Sigmoid colon (tissue), 7 donors: ENCODE results near the gene C2CD4B. TPM values are rescaled to one million over a fixed set of nuclear protein-coding genes. Genes with fewer than 3 reads are reported as not detected.

Source experiments
- DNase-seq: peaks from one replicate; pipeline ENCODE4 v3.0.0-alpha.2; 2019
- H3K27ac ChIP-seq, 4 donors: fragments of 200-600 bp; sonication (generic); one replicate each; pipeline ENCODE4 v1.5.1; 2016 to 2019; ENCODE audit warnings: mild to moderate bottlenecking in 1 of 4
- H3K27me3 ChIP-seq, 3 donors: fragments of 200-600 bp; sonication (generic); one replicate each; pipeline ENCODE4 v1.5.1; 2019; ENCODE audit warnings: mild to moderate bottlenecking in 1 of 3
- H3K36me3 ChIP-seq, 4 donors: fragments of 200-600 bp; sonication (generic); one replicate each; pipeline ENCODE4 v1.5.1; 2016 to 2019
- H3K4me1 ChIP-seq, 4 donors: fragments of 200-600 bp; sonication (generic); one replicate each; pipeline ENCODE4 v1.5.1; 2017 to 2019
- H3K4me3 ChIP-seq, 4 donors: fragments of 200-600 bp; sonication (generic); one replicate each; pipeline ENCODE4 v1.5.1; 2017 to 2019; ENCODE audit warnings: mild to moderate bottlenecking in 2 of 4, moderate library complexity in 1 of 4
- H3K9me3 ChIP-seq, 4 donors: fragments of 200-600 bp in 3 of 4; sonication (generic) in 3 of 4; one replicate each; pipeline versions ENCODE4 v1.5.1 to v1.6.1; 2013 to 2019
- CTCF ChIP-seq, 4 experiments: fragments of 450-650 bp in 3 of 4; fragments of 200-600 bp in 1 of 4; IDR thresholded peaks; one replicate each; pipeline ENCODE4 v1.5.1; 2016 to 2019; ENCODE audit warnings: antibody characterized with exemption in 4 of 4, mild to moderate bottlenecking in 3 of 4, moderate library complexity in 2 of 4
- EP300 ChIP-seq, 4 donors: sonication (generic); formaldehyde crosslinking; IDR thresholded peaks; one replicate each; pipeline ENCODE4 v1.6.1; 2017; ENCODE audit warnings: antibody characterized with exemption in 4 of 4
- POLR2A ChIP-seq, 2 donors: fragments of 450-650 bp; IDR thresholded peaks; one replicate each; pipeline ENCODE4 v1.6.1; 2016; ENCODE audit warnings: antibody characterized with exemption in 2 of 2, mild to moderate bottlenecking in 2 of 2, moderate library complexity in 2 of 2
- POLR2AphosphoS5 ChIP-seq, 4 donors: sonication (generic); formaldehyde crosslinking; IDR thresholded peaks; one replicate each; pipeline ENCODE4 v1.6.1; 2017; ENCODE audit warnings: antibody characterized with exemption in 4 of 4
- WGBS, 2 donors: extraction: QIAGEN DNeasy Blood & Tissue Kit; methylation state at CpG; one replicate each; pipeline ENCODE4 v1.1.7; 2013; 5-methylcytosine and 5-hydroxymethylcytosine counted together
- intact Hi-C: fragments of 100-400 bp; cut with DNase I; formaldehyde crosslinking; loops from one replicate; pipeline ENCODE4 v1.15.1; 2023
- polyA plus RNA-seq, 3 donors: library from polyadenylated mRNA; stranded (reverse); fragments of 200-250 nt; gene quantifications; one replicate each; pipeline ENCODE4 v1.2.3, GENCODE V29; 2013
- total RNA-seq, 4 donors: library from RNA; depleted of rRNA; stranded (reverse); fragments of >200 nt; gene quantifications; one replicate each; pipeline ENCODE4 v1.1.0, GENCODE V29; 2016
- donor health status: healthy with polysubstance abuse.
- donor health status: Bipolar disorder and iron deficiency.
- donor health status: healthy.

The C2CD4B gene
- total and polyA plus RNA-seq, 7 donors: 0.60 to 4.6 (median 1.4) TPM; not detected in 1

DNA sequence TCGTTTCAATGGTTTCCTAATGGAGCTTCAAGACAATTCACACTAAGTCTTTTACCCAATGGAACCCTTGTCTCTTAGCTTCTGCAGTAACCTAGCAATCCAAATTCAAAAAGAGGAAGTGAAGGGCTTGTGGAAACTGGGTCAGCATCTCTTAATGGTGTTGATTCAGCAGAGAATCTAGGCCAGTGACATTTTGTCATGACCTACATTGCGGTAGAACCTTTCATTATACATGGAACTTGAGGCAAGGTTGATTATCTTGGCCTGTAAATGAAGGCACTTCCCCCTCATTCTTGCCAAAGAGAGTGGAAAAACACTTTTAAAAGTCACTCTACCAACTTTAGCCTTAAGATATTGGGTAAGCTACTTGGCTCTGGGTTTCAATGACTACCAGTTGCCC, 42.8 kb downstream of the C2CD4B start:
- Histone ChIP-seq H3K36me3 (no peaks in the 10 kb centered on the region), H3K4me3 (no peak overlapping the region), H3K27ac (no peak overlapping the region), H3K27me3 (no peaks in the 10 kb centered on the region), H3K9me3 (no peaks in the 10 kb centered on the region), H3K4me1 (peaks cover 0 to 15% (median 9%) of the 10 kb centered on the region in 4 donors)
- intact Hi-C loops: no loop called here
- DNase-seq: no peak
- 83 to 91% methylated on average over 2 of the region's 2 CpGs for WGBS, 2 donors
- TF ChIP-seq POLR2AphosphoS5 (IDR thresholded peaks at IDR 0.05) (no peak), POLR2A (IDR thresholded peaks at IDR 0.05) (no peak)

DNA sequence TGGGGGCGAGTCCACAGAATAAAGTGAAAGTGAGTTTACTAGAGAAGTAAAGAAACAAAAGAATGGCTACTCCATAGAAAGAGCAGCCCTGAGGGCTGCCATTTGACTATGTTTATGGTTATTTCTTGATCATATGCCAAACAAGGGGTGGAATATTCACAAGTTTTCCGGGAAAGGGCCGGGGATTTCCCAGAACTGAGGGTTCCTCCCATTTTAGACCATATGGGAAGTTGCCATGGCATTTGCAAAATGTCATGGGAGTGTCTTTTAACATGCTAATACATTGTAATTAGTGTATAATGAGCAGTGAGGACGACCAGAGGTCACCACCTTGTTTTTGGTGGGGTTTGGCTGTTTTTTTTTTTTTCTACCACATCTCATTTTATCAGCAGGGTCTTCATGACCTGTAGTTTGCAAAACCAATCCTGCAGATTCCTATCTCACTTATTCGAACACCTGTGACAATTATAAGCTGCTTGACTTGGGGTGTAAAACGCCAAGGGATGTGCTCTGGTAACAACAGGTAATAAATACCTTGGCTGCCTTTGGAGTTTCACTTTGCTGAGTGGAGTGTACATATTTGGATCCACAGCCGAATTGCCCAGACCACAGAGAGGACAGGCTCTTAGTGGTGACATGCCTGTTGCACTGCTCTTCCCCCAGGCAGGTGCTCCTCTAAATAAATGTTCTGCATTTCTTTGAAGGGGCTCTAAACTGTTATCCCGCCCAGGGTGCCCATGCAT, 43.6 kb downstream of the C2CD4B start:
- no peaks in the 10 kb centered on the region for H3K36me3 ChIP-seq
- no peak overlapping the region for H3K4me3 ChIP-seq
- no peak for DNase-seq
- TF ChIP-seq CTCF (IDR thresholded peaks at IDR 0.05): no peak
- TF ChIP-seq POLR2AphosphoS5 (IDR thresholded peaks at IDR 0.05): no peak
- WGBS, 2 donors: 45 to 73% methylated on average over 8 of the region's 8 CpGs
- peaks cover 0 to 15% (median 9%) of the 10 kb centered on the region in 4 donors for H3K4me1 ChIP-seq
- no peaks in the 10 kb centered on the region for H3K27me3 ChIP-seq
- intact Hi-C loops: no loop called here
- no peak overlapping the region for H3K27ac ChIP-seq
- no peaks in the 10 kb centered on the region for H3K9me3 ChIP-seq

DNA sequence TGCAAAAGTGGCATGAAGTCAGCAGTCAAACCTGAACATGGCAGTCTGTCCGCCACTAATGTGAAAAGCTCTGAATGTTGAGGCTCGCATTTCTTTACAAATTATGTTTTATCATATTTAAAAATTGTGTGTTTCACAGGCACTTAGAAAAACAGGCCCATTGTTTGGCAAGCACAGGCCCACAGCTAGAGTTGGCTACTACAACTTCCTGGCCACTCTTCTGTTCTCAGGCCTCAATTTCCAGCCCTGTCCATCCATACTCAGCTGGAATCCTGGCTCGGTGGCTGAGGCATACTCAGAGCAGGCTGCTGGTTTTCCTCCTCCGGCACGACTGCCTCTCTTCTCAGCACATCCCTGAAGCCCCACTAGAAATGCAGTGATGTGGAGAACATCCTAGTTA, 44.3 kb downstream of the C2CD4B start:
- peaks cover 0 to 15% (median 9%) of the 10 kb centered on the region in 4 donors for H3K4me1 ChIP-seq
- intact Hi-C loops: no loop called here
- DNase-seq: no peak

DNA sequence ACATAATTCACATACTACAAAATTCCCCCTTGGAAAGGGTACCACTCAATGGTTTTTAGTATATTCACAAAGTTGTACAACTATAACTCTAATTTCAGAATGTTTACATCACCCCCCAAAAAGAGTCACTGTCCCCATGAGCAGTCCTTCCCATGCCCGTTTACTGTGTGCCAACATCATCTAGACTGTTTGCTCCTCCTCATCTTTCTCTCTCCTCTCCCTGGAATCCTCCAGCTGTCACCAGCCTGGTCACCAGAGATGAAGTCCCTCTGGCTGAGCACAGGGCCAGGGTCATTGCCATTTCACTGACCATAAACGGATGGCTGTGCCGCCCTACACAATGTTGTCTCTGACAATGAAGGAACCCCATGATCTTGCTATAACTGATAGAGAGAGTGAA, 45.2 kb downstream of the C2CD4B start:
- intact Hi-C loops: no loop called here
- Histone ChIP-seq H3K27me3 (no peaks in the 10 kb centered on the region), H3K27ac (peak overlapping the region; percentile 59 to 79 (median 68)), H3K4me3 (no peak overlapping the region), H3K4me1 (peaks cover 0 to 15% (median 9%) of the 10 kb centered on the region in 4 donors), H3K36me3 (no peaks in the 10 kb centered on the region), H3K9me3 (no peaks in the 10 kb centered on the region)
- TF ChIP-seq POLR2A (IDR thresholded peaks at IDR 0.05): no peak
- no peak for TF ChIP-seq POLR2AphosphoS5 (IDR thresholded peaks at IDR 0.05)
- no peak for TF ChIP-seq CTCF (IDR thresholded peaks at IDR 0.05)
- no peak for TF ChIP-seq EP300 (IDR thresholded peaks at IDR 0.05)
- DNase-seq: no peak
- 86 to 94% methylated on average over 3 of the region's 3 CpGs for WGBS, 2 donors

More for the DNA sequence above, 44.3 kb downstream of the C2CD4B start:
- H3K9me3 ChIP-seq: no peaks in the 10 kb centered on the region
- whole genome bisulfite sequencing, 2 donors: 97% methylated on average over 5 of the region's 5 CpGs
- H3K27ac ChIP-seq: peak overlapping the region in 1 of 4 donors; percentile 65
- no peak overlapping the region for H3K4me3 ChIP-seq
- H3K36me3 ChIP-seq: no peaks in the 10 kb centered on the region
- TF ChIP-seq EP300 (IDR thresholded peaks at IDR 0.05) (no peak), POLR2AphosphoS5 (IDR thresholded peaks at IDR 0.05) (no peak), CTCF (IDR thresholded peaks at IDR 0.05) (no peak), POLR2A (IDR thresholded peaks at IDR 0.05) (no peak)
- no peaks in the 10 kb centered on the region for H3K27me3 ChIP-seq

GRCh38 chr15:62119227-62119864, 45.7 kb downstream of the C2CD4B start:
- H3K36me3 ChIP-seq: no peaks in the 10 kb centered on the region
- H3K27ac ChIP-seq: peak overlapping the region; percentile 59 to 79 (median 68)
- 22 to 25% methylated on average over 7 of the region's 7 CpGs for WGBS, 2 donors
- H3K9me3 ChIP-seq: no peaks in the 10 kb centered on the region
- no peak for DNase-seq
- H3K27me3 ChIP-seq: no peaks in the 10 kb centered on the region
- intact Hi-C loops: no loop called here
- H3K4me1 ChIP-seq: peaks cover 0 to 15% (median 9%) of the 10 kb centered on the region in 4 donors
- no peak for TF ChIP-seq EP300 (IDR thresholded peaks at IDR 0.05)
- TF ChIP-seq POLR2A (IDR thresholded peaks at IDR 0.05): no peak
- TF ChIP-seq POLR2AphosphoS5 (IDR thresholded peaks at IDR 0.05): peak in 2 of 4 donors; percentile 13 to 81
- no peak for TF ChIP-seq CTCF (IDR thresholded peaks at IDR 0.05)
- H3K4me3 ChIP-seq: peak overlapping the region in 2 of 4 donors; percentile 21 to 24
